Erythroblast (primary cell): ENCODE data around the gene MICAL3.

Experiments used
- GATA1 ChIP-seq: IDR thresholded peaks from 2 replicates; pipeline ENCODE4 v1.6.1; 2011; ENCODE audit warnings: low read depth, mild to moderate bottlenecking, control low read depth, low read length, moderate library complexity
- POLR2A ChIP-seq: IDR thresholded peaks from 2 replicates; pipeline ENCODE4 v1.6.1; 2011; ENCODE audit warnings: mild to moderate bottlenecking, low read length

DNA sequence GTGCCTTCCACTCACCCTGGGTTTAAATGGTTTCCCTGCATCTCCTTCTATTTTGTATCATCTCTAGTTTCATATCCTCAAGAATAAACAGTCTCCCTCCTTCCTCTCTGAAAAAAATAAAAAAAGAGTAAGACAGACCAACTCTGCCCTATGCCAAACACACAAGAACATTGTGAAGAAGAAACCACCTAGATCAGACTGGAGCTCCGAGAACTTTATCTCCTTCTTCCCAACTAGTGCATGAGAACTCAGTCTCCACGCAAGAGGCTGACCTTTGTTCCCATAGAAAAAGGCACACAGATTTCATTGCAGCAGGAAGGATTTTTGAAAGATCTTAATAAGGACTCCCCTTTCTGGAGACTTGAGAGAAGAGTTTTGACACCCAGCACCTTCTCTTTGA is 44.7 kb upstream of the MICAL3 start:
- TF ChIP-seq POLR2A (no peak), GATA1 (no peak)
